Right lobe of liver (tissue), 6 donors: ENCODE data around the gene LRRC2. TPM values are rescaled to one million over a fixed set of nuclear protein-coding genes. Genes with fewer than 3 reads are reported as not detected.

ENCODE experiments used
- ATAC-seq, 4 donors: fragments of 200-7000 bp; cut with Tn5 transposase; one replicate each; pipeline ENCODE4 v1.9.1; 2020; ENCODE audit warnings: mild to moderate bottlenecking in 4 of 4, moderate library complexity in 4 of 4
- DNase-seq, 3 donors: peaks; one replicate each; pipeline ENCODE4 v3.0.0-alpha.2; 2020
- H3K27ac ChIP-seq, 3 donors: fragments of 200-600 bp; one replicate each; pipeline ENCODE4 v1.8.0; 2022
- H3K27me3 ChIP-seq, 2 donors: fragments of 200-600 bp; one replicate each; pipeline ENCODE4 v1.8.0; 2022
- H3K36me3 ChIP-seq, 4 donors: fragments of 200-600 bp; sonication (generic) in 1 of 4; one replicate each; pipeline versions ENCODE4 v1.5.1 to v1.8.0; 2017 to 2022; ENCODE audit warnings: control low read depth in 1 of 4
- H3K4me1 ChIP-seq, 4 donors: fragments of 200-600 bp; sonication (generic) in 1 of 4; one replicate each; pipeline versions ENCODE4 v1.5.1 to v1.8.0; 2017 to 2022; ENCODE audit warnings: control low read depth in 1 of 4
- H3K4me3 ChIP-seq, 3 donors: fragments of 200-600 bp; one replicate each; pipeline ENCODE4 v1.8.0; 2022
- H3K9me3 ChIP-seq, 4 donors: fragments of 200-600 bp; sonication (generic) in 1 of 4; one replicate each; pipeline versions ENCODE4 v1.5.1 to v1.8.0; 2017 to 2022; ENCODE audit warnings: control low read depth in 1 of 4
- POLR2A ChIP-seq: fragments of 450-650 bp; IDR thresholded peaks from one replicate; pipeline ENCODE4 v1.6.1; 2017; ENCODE audit warnings: antibody characterized with exemption, mild to moderate bottlenecking
- WGBS: methylation state at CpG from one replicate; pipeline ENCODE4 v1.1.6; 2018; ENCODE audit warnings: low coverage, low lambda C conversion rate; ENCODE audit not compliant: insufficient coverage; ENCODE audit errors: missing lambda C conversion rate; 5-methylcytosine and 5-hydroxymethylcytosine counted together
- intact Hi-C, 2 donors: fragments of 100-400 bp; cut with DNase I; formaldehyde crosslinking; loops; one replicate each; pipeline versions ENCODE4 v1.11.2 to v1.14.1; 2022
- total RNA-seq, 6 experiments: library from RNA; depleted of rRNA in 2 of 6; stranded (reverse); fragments of >200 nt in 2 of 6; fragmentation: NEBNext Ultra II Directional in 3 of 6; extraction: Animal tissue kit (Norgen Biotek cat#: 25700) in 3 of 6; gene quantifications; one replicate each; pipeline versions ENCODE4 v1.1.0 to v1.2.4, GENCODE V29; 2016 to 2023
- TF ChIP-seq, protein P1 (sequence below), 4 donors: fragments of 200-600 bp in 3 of 4; fragments of 450-650 bp in 1 of 4; IDR thresholded peaks; one replicate each; pipeline versions ENCODE4 v1.5.1 to v1.8.0; 2016 to 2022; ENCODE audit warnings: antibody characterized with exemption in 4 of 4, mild to moderate bottlenecking in 2 of 4
- donor health status: DM: no; HTN: yes; CAD: no.
- donor health status: DM: no; HTN: no; CAD: no.
- donor health status: DM: no; HTN: no; CAD: no.
- donor health status: DM: no; HTN: yes; CAD: no.
- donor health status: DM: no; HTN: yes; CAD: no.

The LRRC2 gene
- total RNA-seq, 6 experiments from 2014 or later: 4.3 to 8.9 (median 6.1) TPM

DNA sequence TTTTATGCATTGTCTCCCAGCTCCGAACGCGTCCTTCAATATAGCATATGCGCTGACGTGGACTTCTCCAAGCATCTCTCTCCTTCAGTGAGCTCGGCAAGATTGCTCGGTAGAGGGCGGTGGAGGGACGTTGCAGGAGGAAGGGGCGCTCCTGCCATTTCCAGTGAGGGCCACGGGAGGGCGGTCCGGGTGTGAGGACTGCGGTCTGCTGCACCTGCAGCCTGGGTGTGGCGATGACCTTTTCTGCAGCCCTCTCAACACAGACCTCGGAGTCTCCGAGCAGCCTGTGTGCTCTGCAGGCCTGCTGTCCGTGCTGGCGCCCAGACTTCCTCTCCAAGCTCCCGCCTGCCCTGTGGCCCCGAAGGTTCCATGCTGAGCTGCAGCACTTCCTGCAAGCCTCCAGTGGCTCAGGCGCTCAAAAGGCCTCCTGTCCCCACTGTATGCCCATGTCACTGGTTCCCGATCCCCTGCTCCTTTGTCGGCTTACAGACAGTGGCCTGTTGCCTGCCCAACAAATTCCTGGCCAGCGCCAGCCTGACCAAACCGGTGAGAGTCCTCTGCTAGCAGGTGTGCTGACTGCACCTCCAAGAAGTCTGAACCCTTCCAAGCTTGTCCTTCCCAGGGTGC is 77.3 kb downstream of the LRRC2 start:
- H3K9me3 ChIP-seq: no peaks in the 10 kb centered on the region
- intact Hi-C loops: loop anchor here in 1 of 2 donors (5.0 kb wide), 1 partner anchor 63 kb away; no protein-coding TSS in a partner anchor

DNA sequence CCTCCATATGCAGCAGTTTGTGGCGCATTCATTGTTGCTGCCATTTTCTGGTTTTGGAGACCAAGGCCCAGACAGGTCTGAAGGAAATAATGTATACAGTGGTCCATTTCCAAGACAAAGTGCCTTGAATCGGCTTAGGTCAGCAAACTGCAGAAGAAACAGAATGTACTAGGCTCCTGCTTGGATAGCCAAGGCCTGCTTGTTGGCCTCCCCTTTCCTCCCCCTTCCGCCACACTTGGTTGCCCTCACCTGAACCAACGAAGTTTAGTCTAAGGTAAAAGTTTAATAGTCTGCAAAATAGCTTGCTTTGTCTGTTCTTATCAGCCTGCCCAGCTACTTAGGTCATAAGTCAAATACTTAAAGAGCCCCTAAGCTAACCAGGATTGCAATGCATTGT is 80.3 kb downstream of the LRRC2 start:
- Histone ChIP-seq H3K9me3 (no peaks in the 10 kb centered on the region), H3K36me3 (no peaks in the 10 kb centered on the region), H3K4me1 (peaks cover 0 to 17% (median 10%) of the 10 kb centered on the region in 4 donors), H3K27me3 (no peaks in the 10 kb centered on the region), H3K27ac (no peak overlapping the region), H3K4me3 (no peak overlapping the region)
- no peak for TF ChIP-seq POLR2A
- TF ChIP-seq, protein P1, sequence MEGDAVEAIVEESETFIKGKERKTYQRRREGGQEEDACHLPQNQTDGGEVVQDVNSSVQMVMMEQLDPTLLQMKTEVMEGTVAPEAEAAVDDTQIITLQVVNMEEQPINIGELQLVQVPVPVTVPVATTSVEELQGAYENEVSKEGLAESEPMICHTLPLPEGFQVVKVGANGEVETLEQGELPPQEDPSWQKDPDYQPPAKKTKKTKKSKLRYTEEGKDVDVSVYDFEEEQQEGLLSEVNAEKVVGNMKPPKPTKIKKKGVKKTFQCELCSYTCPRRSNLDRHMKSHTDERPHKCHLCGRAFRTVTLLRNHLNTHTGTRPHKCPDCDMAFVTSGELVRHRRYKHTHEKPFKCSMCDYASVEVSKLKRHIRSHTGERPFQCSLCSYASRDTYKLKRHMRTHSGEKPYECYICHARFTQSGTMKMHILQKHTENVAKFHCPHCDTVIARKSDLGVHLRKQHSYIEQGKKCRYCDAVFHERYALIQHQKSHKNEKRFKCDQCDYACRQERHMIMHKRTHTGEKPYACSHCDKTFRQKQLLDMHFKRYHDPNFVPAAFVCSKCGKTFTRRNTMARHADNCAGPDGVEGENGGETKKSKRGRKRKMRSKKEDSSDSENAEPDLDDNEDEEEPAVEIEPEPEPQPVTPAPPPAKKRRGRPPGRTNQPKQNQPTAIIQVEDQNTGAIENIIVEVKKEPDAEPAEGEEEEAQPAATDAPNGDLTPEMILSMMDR (IDR thresholded peaks at IDR 0.05): no peak
- 76% methylated on average over 3 of the region's 4 CpGs for WGBS
- peak in 1 of 3 donors; percentile 9 for DNase-seq
- no peak for ATAC-seq
- intact Hi-C loops: loop anchor here in 1 of 2 donors (5.0 kb wide), 1 partner anchor 67 kb away; no protein-coding TSS in a partner anchor

More for the DNA sequence above, 77.3 kb downstream of the LRRC2 start:
- Histone ChIP-seq H3K4me3 (peak overlapping the region in 1 of 3 donors; percentile 10), H3K4me1 (peaks cover 0 to 38% (median 17%) of the 10 kb centered on the region in 4 donors), H3K27me3 (no peaks in the 10 kb centered on the region), H3K27ac (no peak overlapping the region), H3K36me3 (no peaks in the 10 kb centered on the region)
- WGBS: under 1% methylated on average over 15 of the region's 26 CpGs
- DNase-seq (peak; percentile 95 to 96 (median 95)), ATAC-seq (peak; percentile 90 to 97 (median 94))
- TF ChIP-seq, protein P1 (IDR thresholded peaks at IDR 0.05): peak; percentile 100
- TF ChIP-seq POLR2A: no peak

DNA sequence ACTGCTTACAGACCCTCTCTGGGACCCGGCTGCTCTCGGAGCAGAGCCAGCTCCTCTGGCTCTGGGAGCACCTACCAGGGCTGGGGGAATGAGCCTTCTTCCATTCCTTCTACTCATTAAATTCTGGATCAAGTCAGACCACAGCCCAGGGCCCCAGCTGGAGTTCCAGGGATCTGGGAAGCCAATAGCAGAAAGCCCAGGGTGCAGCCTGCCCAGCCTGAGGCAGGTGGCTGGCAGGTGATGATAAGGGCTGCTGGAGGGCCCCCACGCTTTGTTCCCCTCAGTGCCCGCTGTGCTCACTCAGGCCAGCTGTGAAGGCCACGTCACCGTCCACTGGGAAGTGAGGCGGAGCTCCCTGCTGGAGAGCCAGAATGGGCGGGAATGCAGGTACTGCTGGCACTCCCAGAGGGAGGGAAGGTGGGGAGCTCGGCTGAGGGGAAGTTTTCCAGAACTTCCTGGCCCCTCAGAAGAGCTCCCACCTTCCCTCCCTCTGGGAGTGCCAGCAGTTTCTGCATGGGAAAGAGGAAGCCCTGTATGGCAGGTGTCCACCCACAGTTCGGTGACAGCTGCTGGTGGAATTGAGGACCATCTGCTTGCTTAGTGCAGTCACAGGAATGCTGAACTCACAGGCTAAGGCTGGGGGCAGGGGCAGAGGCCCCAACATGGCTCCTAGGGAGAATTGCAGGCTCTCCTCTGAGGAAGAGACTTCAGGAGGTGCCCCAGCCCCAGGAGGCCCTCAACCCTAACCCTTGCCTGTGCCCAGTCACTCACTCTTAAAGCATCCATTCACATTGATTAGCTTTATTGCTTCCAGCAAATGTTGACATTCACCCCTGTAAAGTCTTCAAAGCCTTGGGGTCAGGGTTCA is 81.0 kb downstream of the LRRC2 start:
- no peak for ATAC-seq
- H3K9me3 ChIP-seq: no peaks in the 10 kb centered on the region
- H3K36me3 ChIP-seq: no peaks in the 10 kb centered on the region
- no peaks in the 10 kb centered on the region for H3K27me3 ChIP-seq
- WGBS: 70% methylated on average over 2 of the region's 10 CpGs
- no peak overlapping the region for H3K4me3 ChIP-seq
- peak in 1 of 3 donors; percentile 30 for DNase-seq
- intact Hi-C loops: loop anchor here in 1 of 2 donors (5.0 kb wide), 1 partner anchor 67 kb away; no protein-coding TSS in a partner anchor
- H3K4me1 ChIP-seq: peaks cover 0 to 11% (median 7%) of the 10 kb centered on the region in 4 donors
- no peak overlapping the region for H3K27ac ChIP-seq
- TF ChIP-seq, protein P1 (IDR thresholded peaks at IDR 0.05): no peak
- no peak for TF ChIP-seq POLR2A

DNA sequence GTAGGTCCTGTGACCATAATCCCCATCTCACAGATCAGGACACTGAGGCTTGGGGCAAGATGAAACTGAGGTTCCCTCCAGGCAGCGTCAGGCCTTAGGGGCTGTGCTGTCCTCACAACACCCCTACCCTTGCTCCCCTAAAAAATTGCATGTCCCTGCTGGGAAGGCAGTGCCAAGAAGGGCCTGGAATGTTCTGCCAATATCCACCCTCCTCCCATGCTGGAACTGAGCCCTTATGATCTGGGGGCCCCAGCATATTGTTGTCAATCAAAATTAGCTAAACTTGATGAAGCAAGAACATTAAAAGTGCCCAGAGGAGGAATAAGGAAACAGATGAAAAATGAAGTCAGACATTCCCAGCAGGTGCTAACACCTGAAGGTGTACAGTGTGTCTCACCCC is 81.7 kb downstream of the LRRC2 start:
- H3K4me3 ChIP-seq: no peak overlapping the region
- no peak overlapping the region for H3K27ac ChIP-seq

More for the DNA sequence above, 81.7 kb downstream of the LRRC2 start:
- 80% methylated on average over 1 of the region's 1 CpG for WGBS
- no peaks in the 10 kb centered on the region for H3K27me3 ChIP-seq
- H3K36me3 ChIP-seq: no peaks in the 10 kb centered on the region
- TF ChIP-seq POLR2A: no peak
- TF ChIP-seq, protein P1 (IDR thresholded peaks at IDR 0.05): no peak
- intact Hi-C loops: no loop called here
- no peak for ATAC-seq
- peak in 1 of 3 donors; percentile 19 for DNase-seq
- H3K4me1 ChIP-seq: peaks cover 0 to 7% (median 6%) of the 10 kb centered on the region in 4 donors
- no peaks in the 10 kb centered on the region for H3K9me3 ChIP-seq
